WERI-Rb-1 (cell line): ENCODE measurements around the gene THSD7B.

Experiments
- DNase-seq: peaks from one replicate; pipeline ENCODE4 v3.0.0-alpha.2; 2020
- H3K27ac ChIP-seq: fragments of 250-450 bp; sonication (Bioruptor Pico); 2 replicates; pipeline ENCODE4 v1.5.1; 2020; ENCODE audit warnings: mild to moderate bottlenecking, moderate library complexity
- H3K27me3 ChIP-seq: fragments of 250-450 bp; sonication (Bioruptor Pico); 2 replicates; pipeline ENCODE4 v1.5.1; 2021; ENCODE audit warnings: mild to moderate bottlenecking, low read depth, moderate library complexity; ENCODE audit not compliant: insufficient read depth, severe bottlenecking
- H3K36me3 ChIP-seq: fragments of 250-450 bp; sonication (Bioruptor Pico); 2 replicates; pipeline ENCODE4 v1.5.1; 2020; ENCODE audit warnings: mild to moderate bottlenecking, moderate library complexity
- H3K4me3 ChIP-seq: 2 replicates; pipeline ENCODE4 v1.5.1; 2011; ENCODE audit warnings: low read depth, mild to moderate bottlenecking, control low read depth, low read length
- H3K9me3 ChIP-seq: fragments of 250-450 bp; sonication (Bioruptor Pico); 2 replicates; pipeline ENCODE4 v1.5.1; 2021; ENCODE audit warnings: mild to moderate bottlenecking, moderate library complexity; ENCODE audit not compliant: severe bottlenecking
- TF ChIP-seq, protein P1 (sequence below): IDR thresholded peaks from 2 replicates; pipeline ENCODE4 v1.5.1; 2011; ENCODE audit warnings: low read depth, mild to moderate bottlenecking, control low read depth, inconsistent platforms, low read length

Gene THSD7B

GRCh38 chr2:137207030-137207429 lies 441.7 kb downstream of the THSD7B start:
- Histone ChIP-seq H3K27ac (no peak overlapping the region), H3K36me3 (no peaks in the 10 kb centered on the region), H3K4me3 (no peak overlapping the region), H3K27me3 (no peaks in the 10 kb centered on the region), H3K9me3 (no peaks in the 10 kb centered on the region)
- no peak for DNase-seq
- TF ChIP-seq, protein P1, sequence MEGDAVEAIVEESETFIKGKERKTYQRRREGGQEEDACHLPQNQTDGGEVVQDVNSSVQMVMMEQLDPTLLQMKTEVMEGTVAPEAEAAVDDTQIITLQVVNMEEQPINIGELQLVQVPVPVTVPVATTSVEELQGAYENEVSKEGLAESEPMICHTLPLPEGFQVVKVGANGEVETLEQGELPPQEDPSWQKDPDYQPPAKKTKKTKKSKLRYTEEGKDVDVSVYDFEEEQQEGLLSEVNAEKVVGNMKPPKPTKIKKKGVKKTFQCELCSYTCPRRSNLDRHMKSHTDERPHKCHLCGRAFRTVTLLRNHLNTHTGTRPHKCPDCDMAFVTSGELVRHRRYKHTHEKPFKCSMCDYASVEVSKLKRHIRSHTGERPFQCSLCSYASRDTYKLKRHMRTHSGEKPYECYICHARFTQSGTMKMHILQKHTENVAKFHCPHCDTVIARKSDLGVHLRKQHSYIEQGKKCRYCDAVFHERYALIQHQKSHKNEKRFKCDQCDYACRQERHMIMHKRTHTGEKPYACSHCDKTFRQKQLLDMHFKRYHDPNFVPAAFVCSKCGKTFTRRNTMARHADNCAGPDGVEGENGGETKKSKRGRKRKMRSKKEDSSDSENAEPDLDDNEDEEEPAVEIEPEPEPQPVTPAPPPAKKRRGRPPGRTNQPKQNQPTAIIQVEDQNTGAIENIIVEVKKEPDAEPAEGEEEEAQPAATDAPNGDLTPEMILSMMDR: no peak

DNA sequence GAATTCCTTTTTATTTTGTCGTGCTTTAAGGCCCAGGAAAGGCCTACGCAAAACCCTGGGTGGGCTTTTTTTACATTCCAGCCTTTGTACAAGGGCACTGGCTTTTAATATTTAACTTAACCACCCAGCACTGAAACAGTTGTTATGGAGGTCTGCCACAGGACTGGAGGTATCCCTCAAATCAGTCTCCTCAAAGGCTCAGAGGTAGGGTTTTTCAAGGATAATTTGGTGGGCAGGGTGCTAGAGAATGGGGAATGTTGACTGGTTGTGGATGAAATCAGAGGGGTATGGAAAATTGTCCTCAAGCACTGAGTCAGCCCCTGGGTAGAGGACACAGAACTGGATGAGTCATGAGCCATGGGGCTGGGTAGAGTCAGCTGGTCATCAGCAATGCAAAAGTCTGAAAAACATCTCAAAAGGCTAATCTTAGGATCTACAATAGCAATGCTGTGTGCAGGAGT lies 443.1 kb downstream of the THSD7B start:
- TF ChIP-seq, protein P1: no peak
- no peak for DNase-seq
- H3K9me3 ChIP-seq: no peaks in the 10 kb centered on the region
- no peaks in the 10 kb centered on the region for H3K27me3 ChIP-seq
- H3K36me3 ChIP-seq: no peaks in the 10 kb centered on the region
- H3K27ac ChIP-seq: no peak overlapping the region
- H3K4me3 ChIP-seq: no peak overlapping the region

- Histone ChIP-seq H3K27ac (no peak overlapping the region), H3K27me3 (no peaks in the 10 kb centered on the region), H3K9me3 (no peaks in the 10 kb centered on the region), H3K4me3 (no peak overlapping the region), H3K36me3 (no peaks in the 10 kb centered on the region)
- no peak for DNase-seq
- TF ChIP-seq, protein P1: no peak
These were observed 444.7 kb downstream of the THSD7B start for GRCh38 chr2:137210039-137210438.

GRCh38 chr2:137211761-137212160 lies 446.4 kb downstream of the THSD7B start:
- DNase-seq: no peak
- TF ChIP-seq, protein P1: no peak
- no peaks in the 10 kb centered on the region for H3K27me3 ChIP-seq

DNA sequence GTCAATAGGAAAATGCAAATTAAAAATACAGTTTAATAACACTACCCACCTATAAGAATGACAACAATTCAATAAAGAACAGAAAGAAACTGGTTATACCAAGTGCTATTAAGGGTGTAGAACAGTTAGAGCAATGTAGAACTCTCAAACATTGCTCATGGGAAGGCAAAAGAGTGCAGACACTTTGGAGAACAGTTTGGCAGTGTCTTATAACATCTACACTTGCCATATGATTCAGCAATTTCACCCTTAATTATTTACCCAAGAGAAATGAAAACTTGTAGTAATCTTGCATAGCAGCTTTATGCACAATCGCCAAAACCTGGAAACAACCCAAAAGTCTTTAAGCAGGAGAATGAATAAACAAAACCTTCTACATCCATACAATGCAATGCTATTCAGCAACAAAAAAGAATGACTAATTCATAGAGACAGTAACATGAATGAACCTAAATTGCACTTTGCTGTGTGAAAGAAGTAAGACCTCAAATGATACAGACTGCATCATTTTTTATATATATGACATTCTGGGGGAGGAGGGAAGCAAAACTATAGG lies 455.2 kb downstream of the THSD7B start:
- Histone ChIP-seq H3K27me3 (no peaks in the 10 kb centered on the region), H3K36me3 (no peaks in the 10 kb centered on the region), H3K9me3 (no peaks in the 10 kb centered on the region), H3K4me3 (no peak overlapping the region), H3K27ac (no peak overlapping the region)
- no peak for DNase-seq
- TF ChIP-seq, protein P1: no peak

More at GRCh38 chr2:137211761-137212160, 446.4 kb downstream of the THSD7B start:
- Histone ChIP-seq H3K9me3 (no peaks in the 10 kb centered on the region), H3K36me3 (no peaks in the 10 kb centered on the region), H3K4me3 (no peak overlapping the region), H3K27ac (no peak overlapping the region)
